Chondrocyte (in vitro differentiated cells): ENCODE results near the gene OGN. TPM values are rescaled to one million over a fixed set of nuclear protein-coding genes. Genes with fewer than 3 reads are reported as not detected.

Source experiments
- DNase-seq: peaks from one replicate; pipeline ENCODE4 v3.0.0; 2021; ENCODE audit warnings: mixed read lengths, low spot score
- H3K27ac Mint-ChIP-seq: one replicate; pipeline ENCODE4 v1.8.0; 2021; ENCODE audit warnings: mild to moderate bottlenecking, moderate library complexity, mixed read lengths; ENCODE audit not compliant: unreplicated experiment
- H3K27me3 Mint-ChIP-seq: 2 replicates; pipeline ENCODE4 v1.8.0; 2021; ENCODE audit warnings: low read depth, mixed read lengths
- H3K36me3 Mint-ChIP-seq: 2 replicates; pipeline ENCODE4 v1.8.0; 2021; ENCODE audit warnings: low read depth, mixed read lengths
- H3K4me1 Mint-ChIP-seq: 2 replicates; pipeline ENCODE4 v1.8.0; 2021; ENCODE audit warnings: low read depth, mild to moderate bottlenecking, mixed read lengths
- H3K4me3 Mint-ChIP-seq: one replicate; pipeline ENCODE4 v1.8.0; 2021; ENCODE audit warnings: mild to moderate bottlenecking, moderate library complexity, mixed read lengths; ENCODE audit not compliant: unreplicated experiment
- H3K9me3 Mint-ChIP-seq: 2 replicates; pipeline ENCODE4 v1.8.0; 2021; ENCODE audit warnings: low read depth, mixed read lengths
- total RNA-seq: library from RNA; stranded (reverse); gene quantifications from 3 replicates; pipeline ENCODE4 v1.2.1, GENCODE V29; 2021
- TF ChIP-seq, protein P1 (sequence below): fragments of 200-600 bp; sonication (generic); IDR thresholded peaks from 2 replicates; pipeline ENCODE4 v1.5.0; 2021; ENCODE audit warnings: antibody characterized with exemption, mild to moderate bottlenecking, moderate library complexity

The OGN gene
- total RNA-seq, 1 donor from 2014 or later = 30.3 TPM

GRCh38 chr9:92349771-92350739 is 54.3 kb downstream of the OGN start:
- Mint-ChIP-seq H3K4me3 (no peak overlapping the region), H3K9me3 (peaks cover 19% of the 10 kb centered on the region), H3K36me3 (peaks cover 28% of the 10 kb centered on the region), H3K4me1 (peaks cover 58% of the 10 kb centered on the region), H3K27me3 (no peaks in the 10 kb centered on the region), H3K27ac (peak overlapping the region; percentile 89)
- DNase-seq = no peak
- TF ChIP-seq, protein P1, sequence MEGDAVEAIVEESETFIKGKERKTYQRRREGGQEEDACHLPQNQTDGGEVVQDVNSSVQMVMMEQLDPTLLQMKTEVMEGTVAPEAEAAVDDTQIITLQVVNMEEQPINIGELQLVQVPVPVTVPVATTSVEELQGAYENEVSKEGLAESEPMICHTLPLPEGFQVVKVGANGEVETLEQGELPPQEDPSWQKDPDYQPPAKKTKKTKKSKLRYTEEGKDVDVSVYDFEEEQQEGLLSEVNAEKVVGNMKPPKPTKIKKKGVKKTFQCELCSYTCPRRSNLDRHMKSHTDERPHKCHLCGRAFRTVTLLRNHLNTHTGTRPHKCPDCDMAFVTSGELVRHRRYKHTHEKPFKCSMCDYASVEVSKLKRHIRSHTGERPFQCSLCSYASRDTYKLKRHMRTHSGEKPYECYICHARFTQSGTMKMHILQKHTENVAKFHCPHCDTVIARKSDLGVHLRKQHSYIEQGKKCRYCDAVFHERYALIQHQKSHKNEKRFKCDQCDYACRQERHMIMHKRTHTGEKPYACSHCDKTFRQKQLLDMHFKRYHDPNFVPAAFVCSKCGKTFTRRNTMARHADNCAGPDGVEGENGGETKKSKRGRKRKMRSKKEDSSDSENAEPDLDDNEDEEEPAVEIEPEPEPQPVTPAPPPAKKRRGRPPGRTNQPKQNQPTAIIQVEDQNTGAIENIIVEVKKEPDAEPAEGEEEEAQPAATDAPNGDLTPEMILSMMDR = no peak

GRCh38 chr9:92345582-92345981 is 58.8 kb downstream of the OGN start:
- peaks cover 8% of the 10 kb centered on the region for H3K9me3 Mint-ChIP-seq
- TF ChIP-seq, protein P1 = no peak
- H3K27ac Mint-ChIP-seq = no peak overlapping the region
- no peak overlapping the region for H3K4me3 Mint-ChIP-seq
- peaks cover 61% of the 10 kb centered on the region for H3K4me1 Mint-ChIP-seq
- no peaks in the 10 kb centered on the region for H3K27me3 Mint-ChIP-seq
- DNase-seq = no peak
- H3K36me3 Mint-ChIP-seq = peaks cover 22% of the 10 kb centered on the region

DNA sequence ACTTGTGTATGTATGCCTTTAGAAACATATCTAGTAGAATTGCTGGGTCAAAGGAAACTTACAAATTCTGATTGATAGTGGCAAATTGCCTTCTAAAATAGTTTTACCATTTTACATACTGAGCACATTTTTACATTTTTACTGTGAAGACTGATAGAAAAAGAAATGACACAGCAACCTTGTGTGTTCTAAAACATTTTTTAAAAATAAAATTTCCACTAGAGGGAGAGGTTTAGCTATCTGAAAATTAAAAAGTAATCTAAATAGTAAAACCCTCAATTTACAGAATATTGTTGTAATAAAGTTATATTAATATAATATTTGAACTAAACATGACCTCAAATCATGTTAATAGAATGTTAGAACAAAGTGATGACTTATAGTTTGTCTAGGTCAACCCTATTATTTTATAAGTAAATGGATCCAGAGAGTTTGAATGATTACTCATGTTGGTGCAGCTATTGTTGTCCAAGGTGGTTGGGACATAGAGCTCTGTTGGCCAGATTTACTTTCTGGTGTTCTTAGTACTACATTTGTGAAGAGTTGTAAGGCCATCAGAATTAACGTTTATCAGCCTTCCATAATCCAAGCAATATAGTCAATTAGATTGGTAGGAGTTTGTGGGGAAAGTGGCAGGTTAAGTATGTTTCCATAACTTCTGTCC is 61.4 kb downstream of the OGN start:
- Mint-ChIP-seq H3K9me3 (peaks cover 4% of the 10 kb centered on the region), H3K27ac (peak overlapping the region; percentile 66)
- DNase-seq = no peak

GRCh38 chr9:92341578-92341977 is 62.8 kb downstream of the OGN start:
- no peak for DNase-seq
- H3K9me3 Mint-ChIP-seq = peaks cover 4% of the 10 kb centered on the region
- no peak overlapping the region for H3K4me3 Mint-ChIP-seq
- H3K36me3 Mint-ChIP-seq = peaks cover 20% of the 10 kb centered on the region
- TF ChIP-seq, protein P1 = no peak
- peaks cover 32% of the 10 kb centered on the region for H3K4me1 Mint-ChIP-seq
- peak overlapping the region; percentile 42 for H3K27ac Mint-ChIP-seq
- no peaks in the 10 kb centered on the region for H3K27me3 Mint-ChIP-seq

More for the DNA sequence above, 61.4 kb downstream of the OGN start:
- no peaks in the 10 kb centered on the region for H3K27me3 Mint-ChIP-seq
- H3K36me3 Mint-ChIP-seq = peaks cover 25% of the 10 kb centered on the region
- TF ChIP-seq, protein P1 = peak; percentile 88
- H3K4me1 Mint-ChIP-seq = peaks cover 42% of the 10 kb centered on the region
- H3K4me3 Mint-ChIP-seq = no peak overlapping the region

- Mint-ChIP-seq H3K27ac (peak overlapping the region; percentile 60), H3K9me3 (no peaks in the 10 kb centered on the region), H3K36me3 (no peaks in the 10 kb centered on the region), H3K27me3 (no peaks in the 10 kb centered on the region), H3K4me1 (peaks cover 30% of the 10 kb centered on the region), H3K4me3 (no peak overlapping the region)
- DNase-seq = no peak
- TF ChIP-seq, protein P1 = no peak
These were observed 71.1 kb downstream of the OGN start for GRCh38 chr9:92333282-92333634.
